Kidney (tissue), 14 donors: ENCODE measurements around the gene CD53. TPM values are rescaled to one million over a fixed set of nuclear protein-coding genes. Genes with fewer than 3 reads are reported as not detected.

Experiments used
- DNase-seq, 5 donors: peaks; one replicate each; pipeline ENCODE4 v3.0.0-alpha.2; 2013 to 2020
- FAIRE-seq: peaks from 2 replicates; lab custom pipeline; 2012; peaks lifted over from hg19 to GRCh38; lab: Jason Lieb, UNC
- H3K27ac ChIP-seq, 2 donors: one replicate each; pipeline ENCODE4 v1.7.0; 2013; ENCODE audit warnings: low read depth in 2 of 2, low read length in 2 of 2, inconsistent platforms in 1 of 2
- H3K27me3 ChIP-seq: one replicate; pipeline ENCODE4 v1.7.1; 2013; ENCODE audit warnings: low read length, inconsistent platforms; ENCODE audit not compliant: control insufficient read depth, insufficient read depth
- H3K36me3 ChIP-seq, 3 donors: one replicate each; pipeline versions ENCODE4 v1.7.0 to v1.7.1; 2013; ENCODE audit warnings: low read length in 3 of 3, control low read depth in 1 of 3, inconsistent platforms in 1 of 3; ENCODE audit not compliant: insufficient read depth in 3 of 3, control insufficient read depth in 2 of 3
- H3K4me1 ChIP-seq, 3 donors: one replicate each; pipeline versions ENCODE4 v1.7.0 to v1.7.1; 2013; ENCODE audit warnings: low read length in 3 of 3, inconsistent platforms in 1 of 3, low read depth in 1 of 3; ENCODE audit not compliant: control insufficient read depth in 2 of 3, insufficient read depth in 2 of 3
- H3K4me3 ChIP-seq, 3 donors: one replicate each; pipeline versions ENCODE4 v1.7.0 to v1.8.1; 2013; ENCODE audit warnings: low read length in 3 of 3, control low read depth in 1 of 3, inconsistent platforms in 1 of 3
- H3K9ac ChIP-seq, 3 donors: one replicate each; pipeline versions ENCODE4 v1.7.0 to v1.7.1; 2013; ENCODE audit warnings: low read length in 3 of 3, control low read depth in 1 of 3, inconsistent platforms in 1 of 3
- H3K9me3 ChIP-seq, 3 donors: one replicate each; pipeline versions ENCODE4 v1.7.0 to v1.7.1; 2013; ENCODE audit warnings: low read length in 3 of 3, control low read depth in 1 of 3, inconsistent platforms in 1 of 3; ENCODE audit not compliant: control insufficient read depth in 2 of 3, insufficient read depth in 1 of 3
- CTCF ChIP-seq: IDR thresholded peaks from 3 replicates; pipeline ENCODE4 v1.5.1; 2012; ENCODE audit warnings: mild to moderate bottlenecking, moderate library complexity, borderline replicate concordance; ENCODE audit not compliant: insufficient read depth; ENCODE audit errors: extremely low read depth
- intact Hi-C: fragments of 100-400 bp; cut with DNase I; formaldehyde crosslinking; loops from one replicate; pipeline ENCODE4 v1.11.1; 2022
- polyA plus RNA-seq: library from polyadenylated mRNA; stranded (reverse); fragments of 350-450 nt; fragmentation: Illumina TruSeq; extraction: RNeasy Lipid Tissue Mini Kit (QIAGEN cat#74804); gene quantifications from one replicate; pipeline ENCODE4 v1.2.3, GENCODE V29; 2014; ENCODE audit warnings: low read depth, low replicate concordance; ENCODE audit not compliant: insufficient read depth
- total RNA-seq: library from RNA; stranded (reverse); fragmentation: NEBNext Ultra II Directional; extraction: Animal tissue kit (Norgen Biotek cat#: 25700); gene quantifications from one replicate; pipeline ENCODE4 v1.2.1, GENCODE V29; 2021
- donor health status: control.
- donor health status: control.
- donor health status: control.
- donor health status: control.
- donor health status: control.
- donor health status: DM: yes; HTN: yes; CAD: no.
- donor health status: Normal renal cell carcinoma (clear cell type).

Gene CD53
- total and polyA plus RNA-seq, 2 donors from 2014 or later, result 10.7 to 70.9 TPM

- FAIRE-seq (no peak), DNase-seq (no peak)
- Histone ChIP-seq H3K27ac (no peak overlapping the region), H3K27me3 (no peaks in the 10 kb centered on the region), H3K36me3 (no peaks in the 10 kb centered on the region), H3K9ac (no peak overlapping the region), H3K9me3 (no peaks in the 10 kb centered on the region), H3K4me1 (no peaks in the 10 kb centered on the region), H3K4me3 (no peak overlapping the region)
- no peak for TF ChIP-seq CTCF
- intact Hi-C loops, result no loop called here
These were observed 7.0 kb downstream of the CD53 start for GRCh38 chr1:110879758-110880606.

- Histone ChIP-seq H3K27ac (no peak overlapping the region), H3K9me3 (no peaks in the 10 kb centered on the region), H3K36me3 (no peaks in the 10 kb centered on the region), H3K4me3 (no peak overlapping the region), H3K9ac (no peak overlapping the region), H3K4me1 (no peaks in the 10 kb centered on the region), H3K27me3 (no peaks in the 10 kb centered on the region)
- no peak for FAIRE-seq
- intact Hi-C loops, result no loop called here
- no peak for TF ChIP-seq CTCF
- no peak for DNase-seq
These were observed 7.9 kb downstream of the CD53 start for GRCh38 chr1:110880708-110881374.

GRCh38 chr1:110888049-110888448 is 15.1 kb downstream of the CD53 start:
- DNase-seq (no peak), FAIRE-seq (no peak)
- Histone ChIP-seq H3K4me1 (no peaks in the 10 kb centered on the region), H3K4me3 (no peak overlapping the region), H3K36me3 (no peaks in the 10 kb centered on the region), H3K9ac (no peak overlapping the region), H3K9me3 (no peaks in the 10 kb centered on the region), H3K27me3 (no peaks in the 10 kb centered on the region), H3K27ac (no peak overlapping the region)
- intact Hi-C loops, result no loop called here
- no peak for TF ChIP-seq CTCF
